Uterus (tissue), 4 donors: ENCODE measurements around the gene WAC. TPM values are rescaled to one million over a fixed set of nuclear protein-coding genes. Genes with fewer than 3 reads are reported as not detected.
"Not testable (repeated sequence)": the region's sequence is repeated elsewhere in the genome, so short reads cannot be mapped to it uniquely, and the experiment has no call there.

Experiments
- DNase-seq, 2 donors: peaks; one replicate each; pipeline ENCODE4 v3.0.0-alpha.2; 2019 to 2020
- H3K27ac ChIP-seq, 2 donors: fragments of 200-600 bp; sonication (generic); 1 replicate in 1 of 2; 2 replicates in 1 of 2; pipeline ENCODE4 v1.5.1; 2016 to 2018
- H3K27me3 ChIP-seq, 2 donors: fragments of 200-600 bp; sonication (generic); one replicate each; pipeline ENCODE4 v1.5.1; 2018 to 2019; ENCODE audit warnings: control low read depth in 1 of 2
- H3K36me3 ChIP-seq, 2 donors: fragments of 200-600 bp; sonication (generic); one replicate each; pipeline ENCODE4 v1.5.1; 2019; ENCODE audit warnings: control low read depth in 1 of 2
- H3K4me1 ChIP-seq, 2 donors: fragments of 200-600 bp; sonication (generic); one replicate each; pipeline ENCODE4 v1.5.1; 2018 to 2019; ENCODE audit warnings: control low read depth in 1 of 2
- H3K4me3 ChIP-seq, 2 donors: fragments of 200-600 bp; sonication (generic); 1 replicate in 1 of 2; 2 replicates in 1 of 2; pipeline ENCODE4 v1.5.1; 2018 to 2019; ENCODE audit warnings: mild to moderate bottlenecking in 1 of 2
- H3K9me3 ChIP-seq, 2 donors: fragments of 200-600 bp; sonication (generic); one replicate each; pipeline ENCODE4 v1.5.1; 2019; ENCODE audit warnings: control low read depth in 1 of 2
- CTCF ChIP-seq, 4 experiments: fragments of 200-600 bp in 2 of 4; fragments of 450-650 bp in 2 of 4; sonication (generic) in 2 of 4; IDR thresholded peaks; one replicate each; pipeline ENCODE4 v1.5.1; 2016 to 2019; ENCODE audit warnings: antibody characterized with exemption in 4 of 4, mild to moderate bottlenecking in 2 of 4, moderate library complexity in 1 of 4
- POLR2A ChIP-seq, 2 donors: fragments of 450-650 bp; IDR thresholded peaks; one replicate each; pipeline ENCODE4 v1.6.1; 2016; ENCODE audit warnings: antibody characterized with exemption in 2 of 2, mild to moderate bottlenecking in 1 of 2, moderate library complexity in 1 of 2
- intact Hi-C: fragments of 100-400 bp; cut with DNase I; formaldehyde crosslinking; loops from one replicate; pipeline ENCODE4 v1.15.1; 2023; ENCODE audit warnings: low total_unique reads
- total RNA-seq, 4 donors: library from RNA; depleted of rRNA in 3 of 4; stranded (reverse); fragments of >200 nt in 3 of 4; gene quantifications; one replicate each; pipeline versions ENCODE4 v1.1.0 to v1.2.4, GENCODE V29; 2014 to 2023
- donor health status: DM: yes; HTN: yes; CAD: no.

Gene WAC
- total RNA-seq, 4 donors from 2014 or later: 54.4 to 175 (median 90.4) TPM

DNA sequence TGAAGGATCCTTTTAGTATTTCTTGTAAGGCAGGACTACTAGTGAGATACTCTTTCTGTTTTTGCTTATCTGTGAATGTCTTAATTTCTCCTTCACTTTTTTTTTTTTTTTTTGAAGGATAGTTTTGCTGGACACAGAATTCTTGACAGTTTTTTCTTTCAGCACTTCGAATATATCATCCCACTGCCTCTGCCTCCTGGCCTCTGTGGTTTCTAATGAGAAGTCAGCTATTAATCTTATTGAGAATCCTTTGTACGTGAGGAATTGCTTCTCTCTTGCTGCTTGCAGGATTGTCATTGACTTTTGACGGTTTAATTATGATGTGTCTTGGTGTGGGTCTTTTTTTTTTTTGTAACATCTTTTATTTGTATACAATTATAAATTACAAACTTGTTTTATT is 12.6 kb upstream of the WAC start:
- Histone ChIP-seq H3K4me1 (no peaks in the 10 kb centered on the region), H3K27me3 (no peaks in the 10 kb centered on the region), H3K27ac (no peak overlapping the region), H3K36me3 (no peaks in the 10 kb centered on the region), H3K4me3 (no peak overlapping the region), H3K9me3 (peaks cover 0 to 15% of the 10 kb centered on the region in 2 donors)
- intact Hi-C loops: no loop called here
- DNase-seq: no peak
- no peak for TF ChIP-seq POLR2A (IDR thresholded peaks at IDR 0.05)
- TF ChIP-seq CTCF (IDR thresholded peaks at IDR 0.05): no peak

DNA sequence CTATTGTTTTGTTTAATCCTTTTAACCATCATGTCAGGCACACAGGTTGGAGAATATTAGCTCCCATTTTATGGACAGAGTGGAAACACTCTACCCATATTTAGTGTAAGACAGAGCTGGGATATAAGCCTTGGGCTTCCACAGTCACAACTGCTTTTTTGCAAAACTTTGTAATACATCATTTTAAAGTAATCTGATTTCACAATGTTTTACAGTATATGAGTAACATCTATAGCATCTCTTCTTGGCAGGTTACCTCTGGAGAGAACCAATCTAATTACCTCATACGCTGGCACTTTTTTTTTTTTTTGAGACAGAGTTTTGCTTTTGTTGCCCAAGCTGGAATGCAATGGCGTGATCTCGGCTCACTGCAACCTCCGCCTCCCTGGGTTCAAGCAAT is 12.1 kb upstream of the WAC start:
- DNase-seq, H3K36me3 ChIP-seq, H3K27ac ChIP-seq, H3K27me3 ChIP-seq, H3K4me3 ChIP-seq, intact Hi-C loops, H3K4me1 ChIP-seq: not testable (repeated sequence)
- H3K9me3 ChIP-seq: peaks cover 0 to 15% of the 10 kb centered on the region in 2 donors

GRCh38 chr10:28521961-28522360 is 11.0 kb upstream of the WAC start:
- H3K4me3 ChIP-seq, H3K36me3 ChIP-seq, H3K4me1 ChIP-seq, DNase-seq, H3K27me3 ChIP-seq, intact Hi-C loops, H3K27ac ChIP-seq: not testable (repeated sequence)
- H3K9me3 ChIP-seq: peaks cover 0 to 15% of the 10 kb centered on the region in 2 donors

- no peak for DNase-seq
- Histone ChIP-seq H3K4me3 (peak overlapping the region in 1 of 2 donors; percentile 0), H3K27me3 (no peaks in the 10 kb centered on the region), H3K27ac (no peak overlapping the region), H3K36me3 (no peaks in the 10 kb centered on the region), H3K4me1 (no peaks in the 10 kb centered on the region), H3K9me3 (peaks cover 0 to 15% of the 10 kb centered on the region in 2 donors)
- intact Hi-C loops: no loop called here
- TF ChIP-seq CTCF (IDR thresholded peaks at IDR 0.05) (no peak), POLR2A (IDR thresholded peaks at IDR 0.05) (no peak)
Observed at GRCh38 chr10:28523725-28524252, 9.1 kb upstream of the WAC start.

- DNase-seq: no peak
- intact Hi-C loops: no loop called here
Observed at GRCh38 chr10:28530751-28531150, 2.2 kb upstream of the WAC start.

GRCh38 chr10:28533186-28533564 is 257 bp downstream of the WAC start:
- intact Hi-C loops: no loop called here

More at GRCh38 chr10:28530751-28531150, 2.2 kb upstream of the WAC start:
- Histone ChIP-seq H3K4me1 (no peaks in the 10 kb centered on the region), H3K27me3 (no peaks in the 10 kb centered on the region), H3K36me3 (no peaks in the 10 kb centered on the region), H3K9me3 (no peaks in the 10 kb centered on the region), H3K4me3 (no peak overlapping the region), H3K27ac (peak overlapping the region in 1 of 2 donors; percentile 4)
- TF ChIP-seq POLR2A (IDR thresholded peaks at IDR 0.05): no peak
- no peak for TF ChIP-seq CTCF (IDR thresholded peaks at IDR 0.05)

More at GRCh38 chr10:28533186-28533564, 257 bp downstream of the WAC start:
- H3K27ac ChIP-seq: peak overlapping the region; percentile 98 to 100
- H3K9me3 ChIP-seq: no peaks in the 10 kb centered on the region
- peak overlapping the region; percentile 89 to 97 for H3K4me3 ChIP-seq
- no peak for DNase-seq
- no peaks in the 10 kb centered on the region for H3K4me1 ChIP-seq
- H3K36me3 ChIP-seq: no peaks in the 10 kb centered on the region
- H3K27me3 ChIP-seq: no peaks in the 10 kb centered on the region
- no peak for TF ChIP-seq POLR2A (IDR thresholded peaks at IDR 0.05)
- TF ChIP-seq CTCF (IDR thresholded peaks at IDR 0.05): no peak
